ENCODE data around the gene ZEB2.

DNA sequence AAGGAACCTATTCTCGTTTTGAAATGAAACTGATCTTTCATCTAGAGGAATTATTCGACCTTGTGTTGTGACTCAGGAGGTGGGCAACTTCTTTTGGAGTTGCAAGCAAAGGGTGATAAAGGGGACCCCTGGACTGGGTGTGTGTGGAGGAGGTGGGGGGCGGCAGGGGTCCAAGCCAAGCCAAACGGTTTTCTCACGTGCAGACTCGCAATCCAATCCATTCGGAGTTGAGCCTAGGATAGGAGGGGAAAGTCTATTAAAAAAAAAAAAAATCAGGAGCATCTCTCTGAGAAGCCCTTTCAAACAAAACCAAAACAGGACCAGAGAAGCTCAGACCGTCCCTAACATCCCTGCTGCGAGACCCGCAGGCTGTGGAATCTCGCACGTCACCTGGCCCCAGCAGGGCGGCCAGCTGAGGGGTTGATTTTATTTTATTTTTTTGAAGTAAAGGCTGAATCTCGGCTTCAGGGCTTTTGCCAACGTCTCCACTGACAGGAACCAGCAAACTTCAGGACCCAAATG lies 3.7 kb upstream of the ZEB2 start:
- no peak for TF ChIP-seq NFXL1 (IDR thresholded peaks at IDR 0.05; ENCODE audit: borderline replicate concordance)
- TF ChIP-seq, protein P1, sequence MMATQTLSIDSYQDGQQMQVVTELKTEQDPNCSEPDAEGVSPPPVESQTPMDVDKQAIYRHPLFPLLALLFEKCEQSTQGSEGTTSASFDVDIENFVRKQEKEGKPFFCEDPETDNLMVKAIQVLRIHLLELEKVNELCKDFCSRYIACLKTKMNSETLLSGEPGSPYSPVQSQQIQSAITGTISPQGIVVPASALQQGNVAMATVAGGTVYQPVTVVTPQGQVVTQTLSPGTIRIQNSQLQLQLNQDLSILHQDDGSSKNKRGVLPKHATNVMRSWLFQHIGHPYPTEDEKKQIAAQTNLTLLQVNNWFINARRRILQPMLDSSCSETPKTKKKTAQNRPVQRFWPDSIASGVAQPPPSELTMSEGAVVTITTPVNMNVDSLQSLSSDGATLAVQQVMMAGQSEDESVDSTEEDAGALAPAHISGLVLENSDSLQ (IDR thresholded peaks at IDR 0.05) = no peak
- no peak for TF ChIP-seq JUND (IDR thresholded peaks at IDR 0.05; ENCODE audit: low read depth, low read length)
- TF ChIP-seq POLR2A (IDR thresholded peaks at IDR 0.05; ENCODE audit: low read depth, low read length) = no peak
- TF ChIP-seq, protein P2, sequence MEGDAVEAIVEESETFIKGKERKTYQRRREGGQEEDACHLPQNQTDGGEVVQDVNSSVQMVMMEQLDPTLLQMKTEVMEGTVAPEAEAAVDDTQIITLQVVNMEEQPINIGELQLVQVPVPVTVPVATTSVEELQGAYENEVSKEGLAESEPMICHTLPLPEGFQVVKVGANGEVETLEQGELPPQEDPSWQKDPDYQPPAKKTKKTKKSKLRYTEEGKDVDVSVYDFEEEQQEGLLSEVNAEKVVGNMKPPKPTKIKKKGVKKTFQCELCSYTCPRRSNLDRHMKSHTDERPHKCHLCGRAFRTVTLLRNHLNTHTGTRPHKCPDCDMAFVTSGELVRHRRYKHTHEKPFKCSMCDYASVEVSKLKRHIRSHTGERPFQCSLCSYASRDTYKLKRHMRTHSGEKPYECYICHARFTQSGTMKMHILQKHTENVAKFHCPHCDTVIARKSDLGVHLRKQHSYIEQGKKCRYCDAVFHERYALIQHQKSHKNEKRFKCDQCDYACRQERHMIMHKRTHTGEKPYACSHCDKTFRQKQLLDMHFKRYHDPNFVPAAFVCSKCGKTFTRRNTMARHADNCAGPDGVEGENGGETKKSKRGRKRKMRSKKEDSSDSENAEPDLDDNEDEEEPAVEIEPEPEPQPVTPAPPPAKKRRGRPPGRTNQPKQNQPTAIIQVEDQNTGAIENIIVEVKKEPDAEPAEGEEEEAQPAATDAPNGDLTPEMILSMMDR (IDR thresholded peaks at IDR 0.05 in 2 of 3, conservative IDR thresholded peaks at IDR 0.05 in 1 of 3; ENCODE audit: control insufficient read depth in 2 of 3, extremely low read depth in 1 of 3, insufficient read depth in 1 of 3, low read depth in 3 of 3, low read length in 3 of 3) = no peak
- TF ChIP-seq HDAC2 (IDR thresholded peaks at IDR 0.05) = no peak
- TF ChIP-seq, protein P3, sequence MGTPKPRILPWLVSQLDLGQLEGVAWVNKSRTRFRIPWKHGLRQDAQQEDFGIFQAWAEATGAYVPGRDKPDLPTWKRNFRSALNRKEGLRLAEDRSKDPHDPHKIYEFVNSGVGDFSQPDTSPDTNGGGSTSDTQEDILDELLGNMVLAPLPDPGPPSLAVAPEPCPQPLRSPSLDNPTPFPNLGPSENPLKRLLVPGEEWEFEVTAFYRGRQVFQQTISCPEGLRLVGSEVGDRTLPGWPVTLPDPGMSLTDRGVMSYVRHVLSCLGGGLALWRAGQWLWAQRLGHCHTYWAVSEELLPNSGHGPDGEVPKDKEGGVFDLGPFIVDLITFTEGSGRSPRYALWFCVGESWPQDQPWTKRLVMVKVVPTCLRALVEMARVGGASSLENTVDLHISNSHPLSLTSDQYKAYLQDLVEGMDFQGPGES (IDR thresholded peaks at IDR 0.05) = no peak
- TF ChIP-seq FOXM1 (IDR thresholded peaks at IDR 0.05; ENCODE audit: low read depth, low read length) = no peak
- TF ChIP-seq, protein P4, sequence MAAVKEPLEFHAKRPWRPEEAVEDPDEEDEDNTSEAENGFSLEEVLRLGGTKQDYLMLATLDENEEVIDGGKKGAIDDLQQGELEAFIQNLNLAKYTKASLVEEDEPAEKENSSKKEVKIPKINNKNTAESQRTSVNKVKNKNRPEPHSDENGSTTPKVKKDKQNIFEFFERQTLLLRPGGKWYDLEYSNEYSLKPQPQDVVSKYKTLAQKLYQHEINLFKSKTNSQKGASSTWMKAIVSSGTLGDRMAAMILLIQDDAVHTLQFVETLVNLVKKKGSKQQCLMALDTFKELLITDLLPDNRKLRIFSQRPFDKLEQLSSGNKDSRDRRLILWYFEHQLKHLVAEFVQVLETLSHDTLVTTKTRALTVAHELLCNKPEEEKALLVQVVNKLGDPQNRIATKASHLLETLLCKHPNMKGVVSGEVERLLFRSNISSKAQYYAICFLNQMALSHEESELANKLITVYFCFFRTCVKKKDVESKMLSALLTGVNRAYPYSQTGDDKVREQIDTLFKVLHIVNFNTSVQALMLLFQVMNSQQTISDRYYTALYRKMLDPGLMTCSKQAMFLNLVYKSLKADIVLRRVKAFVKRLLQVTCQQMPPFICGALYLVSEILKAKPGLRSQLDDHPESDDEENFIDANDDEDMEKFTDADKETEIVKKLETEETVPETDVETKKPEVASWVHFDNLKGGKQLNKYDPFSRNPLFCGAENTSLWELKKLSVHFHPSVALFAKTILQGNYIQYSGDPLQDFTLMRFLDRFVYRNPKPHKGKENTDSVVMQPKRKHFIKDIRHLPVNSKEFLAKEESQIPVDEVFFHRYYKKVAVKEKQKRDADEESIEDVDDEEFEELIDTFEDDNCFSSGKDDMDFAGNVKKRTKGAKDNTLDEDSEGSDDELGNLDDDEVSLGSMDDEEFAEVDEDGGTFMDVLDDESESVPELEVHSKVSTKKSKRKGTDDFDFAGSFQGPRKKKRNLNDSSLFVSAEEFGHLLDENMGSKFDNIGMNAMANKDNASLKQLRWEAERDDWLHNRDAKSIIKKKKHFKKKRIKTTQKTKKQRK (IDR thresholded peaks at IDR 0.05; ENCODE audit: low read depth, low read length) = no peak
- TF ChIP-seq CHD1 (IDR thresholded peaks at IDR 0.05; ENCODE audit: low read depth, low read length) = no peak
- TF ChIP-seq EZH2 (IDR thresholded peaks at IDR 0.05; ENCODE audit: borderline replicate concordance, control insufficient read depth, low read depth, low read length) = no peak
- no peak for TF ChIP-seq SUZ12 (IDR thresholded peaks at IDR 0.05; ENCODE audit: unreplicated experiment)
- TF ChIP-seq RAD21 (IDR thresholded peaks at IDR 0.05; ENCODE audit: insufficient read depth, low read depth, low read length) = no peak
- TF ChIP-seq EP300 (IDR thresholded peaks at IDR 0.05; ENCODE audit: borderline replicate concordance in 1 of 2, control insufficient read depth in 1 of 2, low read depth in 2 of 2, low read length in 2 of 2) = no peak

All from GM12878 (cell line).